22Rv1 (cell line): ENCODE results near the gene PRTN3.

ENCODE experiments used
- H3K27ac ChIP-seq: fragments of 450-650 bp; 2 replicates; pipeline ENCODE4 v1.5.1; 2017
- CTCF ChIP-seq: fragments of 450-650 bp; IDR thresholded peaks from 2 replicates; pipeline ENCODE4 v1.5.1; 2017; ENCODE audit warnings: mild to moderate bottlenecking
- ZFX ChIP-seq: fragments of 450-650 bp; IDR thresholded peaks from 2 replicates; pipeline ENCODE4 v1.6.1; 2017; ENCODE audit warnings: antibody characterized with exemption, borderline replicate concordance

PRTN3 gene

GRCh38 chr19:868458-869244, 27.9 kb downstream of the PRTN3 start:
- peak overlapping the region; percentile 71 for H3K27ac ChIP-seq
- TF ChIP-seq CTCF: no peak
- no peak for TF ChIP-seq ZFX

DNA sequence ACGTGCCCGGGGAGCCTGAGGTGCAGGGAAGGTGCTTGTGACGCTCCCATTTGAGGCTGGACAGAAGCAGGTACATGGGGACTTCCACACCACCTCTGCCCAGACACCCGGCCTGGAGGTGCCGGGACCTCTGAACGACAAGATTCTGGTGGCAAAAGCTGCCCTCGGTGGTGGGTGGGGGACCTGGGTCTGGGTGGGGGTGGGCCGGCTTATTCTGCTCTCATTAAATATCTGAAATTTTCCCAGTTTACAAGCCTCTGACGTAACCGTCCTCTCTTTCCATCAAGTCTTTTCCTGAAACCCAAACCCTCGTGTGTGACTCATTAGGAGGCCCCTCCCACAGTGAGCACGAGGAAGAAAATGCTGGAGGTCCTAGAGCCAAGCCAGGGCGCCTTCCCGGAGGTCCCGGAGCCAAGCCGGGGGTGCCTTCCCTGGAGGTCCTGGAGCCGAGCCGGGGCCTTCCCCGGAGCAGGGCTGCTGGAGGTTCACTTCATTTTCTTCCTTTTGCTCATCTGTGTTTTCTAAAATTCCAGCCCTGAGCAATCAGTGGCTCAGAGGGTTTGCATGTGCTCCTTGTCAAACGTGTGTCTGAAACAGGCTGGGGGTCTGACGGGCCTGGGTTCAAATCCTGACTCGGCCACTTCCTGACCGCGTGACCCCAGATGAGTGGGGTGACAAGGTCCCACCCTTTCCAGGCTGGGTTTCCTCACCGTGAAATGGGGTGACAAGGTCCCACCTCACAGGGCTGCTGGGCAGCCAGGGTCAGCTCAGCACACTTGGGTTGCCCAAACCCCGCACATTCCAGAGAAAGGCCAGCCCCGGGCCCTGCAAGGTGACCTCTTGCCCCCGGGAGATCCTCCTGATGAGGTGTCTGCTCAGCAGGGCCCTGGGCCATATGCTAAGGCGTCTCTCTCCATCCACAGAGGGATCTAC, 28.7 kb downstream of the PRTN3 start:
- TF ChIP-seq ZFX (no peak), CTCF (no peak)
- H3K27ac ChIP-seq: peak overlapping the region; percentile 71

GRCh38 chr19:870314-870713, 29.5 kb downstream of the PRTN3 start:
- H3K27ac ChIP-seq: peak overlapping the region; percentile 71
- TF ChIP-seq ZFX (no peak), CTCF (no peak)

- peak overlapping the region; percentile 46; the same call in 1 of the 2 replicates for H3K27ac ChIP-seq
- TF ChIP-seq ZFX (no peak), CTCF (no peak)
These were observed 30.2 kb downstream of the PRTN3 start for GRCh38 chr19:870963-871401.

DNA sequence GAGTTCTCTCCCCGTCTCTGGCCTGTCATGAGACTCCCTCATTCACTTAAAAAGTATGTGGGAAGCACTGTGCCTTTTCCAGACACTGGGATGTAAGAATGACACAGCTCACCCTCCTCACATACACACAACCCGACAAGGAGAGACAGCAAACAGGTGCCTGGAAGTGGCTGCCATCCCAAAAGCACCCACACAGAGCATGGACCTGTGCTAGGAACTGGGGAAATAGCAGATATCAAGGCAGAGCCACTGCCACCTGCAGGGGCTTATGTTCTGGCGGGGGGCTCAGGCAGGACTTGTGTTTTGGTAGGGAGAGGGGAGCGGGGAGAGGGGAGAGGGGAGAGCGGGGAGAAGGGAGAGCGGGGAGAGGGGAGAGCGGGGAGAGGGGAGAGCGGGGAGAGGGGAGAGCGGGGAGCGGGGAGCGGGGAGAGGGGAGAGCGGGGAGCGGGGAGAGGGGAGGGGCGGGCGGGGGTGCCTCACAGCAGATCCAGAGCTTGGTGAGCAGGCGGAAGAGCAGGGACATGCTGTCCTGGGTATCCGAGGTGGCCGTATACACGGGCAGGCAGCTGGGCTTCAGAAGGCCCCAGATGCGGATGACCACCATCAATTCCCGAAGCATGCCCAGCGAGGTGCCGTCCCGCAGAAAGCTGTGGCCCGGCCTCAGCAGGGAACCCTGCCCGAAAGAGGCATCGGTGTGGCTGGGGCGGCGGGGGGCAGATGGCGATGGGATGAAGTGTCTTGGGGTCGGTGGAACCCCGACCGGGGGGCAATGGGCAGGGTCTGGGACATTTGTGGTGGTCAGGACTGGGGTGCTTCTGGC, 30.9 kb downstream of the PRTN3 start:
- TF ChIP-seq ZFX (no peak), CTCF (no peak)
- peak overlapping the region; percentile 80 for H3K27ac ChIP-seq

GRCh38 chr19:872266-872951, 31.6 kb downstream of the PRTN3 start:
- H3K27ac ChIP-seq: peak overlapping the region; percentile 80
- TF ChIP-seq ZFX (no peak), CTCF (no peak)
